OCI-LY3 (cell line): ENCODE results near the gene PRXL2A.

ENCODE experiments used
- EZH2phosphoT487 ChIP-seq: fragments of 200-600 bp; shearing (Covaris generic); IDR thresholded peaks from 2 replicates; pipeline ENCODE4 v1.6.1; 2018; ENCODE audit warnings: antibody characterized with exemption, mixed run types, low read depth
- TF ChIP-seq, protein P1 (sequence below): fragments of 200-600, 300-600 bp; sonication (generic); IDR thresholded peaks from 2 replicates; pipeline ENCODE4 v1.5.1; 2014; ENCODE audit warnings: antibody characterized with exemption, low read length, low read depth

DNA sequence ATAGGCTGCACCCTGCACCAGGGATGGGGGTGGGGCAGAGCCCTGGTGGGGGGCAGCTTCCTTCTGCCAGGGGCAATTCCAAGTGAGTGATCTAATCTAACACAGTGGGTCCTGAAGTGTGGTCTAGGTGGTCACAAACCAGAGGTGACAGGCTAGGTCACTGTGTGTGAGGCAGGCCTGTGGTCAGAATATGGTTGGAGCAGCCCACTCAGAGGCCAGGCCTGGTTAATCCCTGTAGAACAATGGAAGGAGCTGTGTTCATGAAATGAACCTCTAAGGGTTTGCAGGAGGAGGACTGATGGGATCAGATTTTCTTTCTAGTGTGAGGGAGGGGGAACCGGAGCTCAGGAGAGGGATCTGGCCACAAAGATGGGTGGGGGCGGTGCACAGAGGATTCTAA lies 35.8 kb downstream of the PRXL2A start:
- TF ChIP-seq, protein P1, sequence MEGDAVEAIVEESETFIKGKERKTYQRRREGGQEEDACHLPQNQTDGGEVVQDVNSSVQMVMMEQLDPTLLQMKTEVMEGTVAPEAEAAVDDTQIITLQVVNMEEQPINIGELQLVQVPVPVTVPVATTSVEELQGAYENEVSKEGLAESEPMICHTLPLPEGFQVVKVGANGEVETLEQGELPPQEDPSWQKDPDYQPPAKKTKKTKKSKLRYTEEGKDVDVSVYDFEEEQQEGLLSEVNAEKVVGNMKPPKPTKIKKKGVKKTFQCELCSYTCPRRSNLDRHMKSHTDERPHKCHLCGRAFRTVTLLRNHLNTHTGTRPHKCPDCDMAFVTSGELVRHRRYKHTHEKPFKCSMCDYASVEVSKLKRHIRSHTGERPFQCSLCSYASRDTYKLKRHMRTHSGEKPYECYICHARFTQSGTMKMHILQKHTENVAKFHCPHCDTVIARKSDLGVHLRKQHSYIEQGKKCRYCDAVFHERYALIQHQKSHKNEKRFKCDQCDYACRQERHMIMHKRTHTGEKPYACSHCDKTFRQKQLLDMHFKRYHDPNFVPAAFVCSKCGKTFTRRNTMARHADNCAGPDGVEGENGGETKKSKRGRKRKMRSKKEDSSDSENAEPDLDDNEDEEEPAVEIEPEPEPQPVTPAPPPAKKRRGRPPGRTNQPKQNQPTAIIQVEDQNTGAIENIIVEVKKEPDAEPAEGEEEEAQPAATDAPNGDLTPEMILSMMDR = no peak
- no peak for TF ChIP-seq EZH2phosphoT487
